ENCODE data around the gene SCMH1.

The SCMH1 gene

DNA sequence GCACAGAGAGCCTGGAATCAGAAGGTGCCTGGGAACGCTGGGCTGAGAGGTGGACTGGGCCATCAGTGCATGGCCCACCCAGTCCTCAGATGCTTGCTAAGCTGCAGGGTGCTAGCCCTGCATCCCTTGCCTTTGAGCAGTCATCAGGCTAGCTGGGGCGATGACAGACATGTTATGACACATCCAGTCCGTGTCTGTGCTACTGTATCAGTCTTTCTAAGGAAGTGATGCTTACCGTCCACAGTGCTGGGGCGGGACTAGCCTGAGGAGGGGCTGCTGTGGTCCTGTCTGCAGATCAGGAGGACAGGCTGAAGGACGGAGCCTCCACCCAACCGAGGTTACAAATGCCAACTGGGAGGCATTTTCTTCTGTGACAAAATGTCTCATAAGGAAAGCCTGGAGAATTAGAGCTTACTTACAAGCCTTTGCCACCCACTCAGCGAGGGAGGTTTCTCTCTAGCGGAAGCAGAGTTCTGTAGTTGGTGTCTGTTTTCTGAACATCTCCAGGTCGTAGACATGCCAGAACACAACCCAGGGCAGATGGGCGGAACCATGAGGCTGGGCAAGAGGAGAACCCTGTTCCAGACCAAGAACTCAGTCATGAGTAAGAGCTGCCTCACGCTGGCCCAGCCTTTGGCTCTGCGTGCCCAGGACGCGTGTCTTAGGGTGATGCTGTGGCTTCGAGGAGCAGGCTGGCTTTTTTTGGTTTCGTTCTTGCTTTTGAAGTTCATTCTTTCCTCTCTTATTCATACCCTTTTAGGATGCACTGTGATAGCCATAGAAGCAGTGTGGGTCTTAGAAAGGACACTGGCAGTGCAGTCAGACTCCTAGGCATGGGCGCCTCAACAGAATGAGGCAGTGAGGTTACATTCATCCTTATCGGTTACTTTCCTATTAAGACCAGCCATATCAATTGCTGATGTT lies 234.9 kb downstream of the SCMH1 start:
- Histone ChIP-seq H4K20me1 (ENCODE audit: low read depth, low read length) (no peaks in the 10 kb centered on the region), H3K9ac (ENCODE audit: low read length) (no peak overlapping the region), H3K4me3 (ENCODE audit: insufficient read depth, low read length, poor library complexity, severe bottlenecking) (no peak overlapping the region), H3K27me3 (ENCODE audit: low read length) (no peaks in the 10 kb centered on the region), H3K4me2 (ENCODE audit: low read depth, low read length, poor library complexity, severe bottlenecking) (no peak overlapping the region), H3K9me2 (replicated peaks; ENCODE audit: insufficient read depth, low read length) (no peaks in the 10 kb centered on the region), H3F3A (ENCODE audit: insufficient read depth) (peaks cover 12% of the 10 kb centered on the region; the same call in 1 of the 2 replicates), H3K79me2 (ENCODE audit: insufficient read depth, low read length) (peaks cover 6% of the 10 kb centered on the region; the same call in 1 of the 2 replicates), H3K36me3 (ENCODE audit: low read length) (peaks cover 57% of the 10 kb centered on the region), H3K27ac (ENCODE audit: low read depth, low read length) (no peak overlapping the region), H3K9me3 (ENCODE audit: insufficient read depth, low read length) (no peaks in the 10 kb centered on the region), H2AFZ (ENCODE audit: low read depth, low read length, severe bottlenecking) (no peak overlapping the region)
- TF ChIP-seq, protein P1, sequence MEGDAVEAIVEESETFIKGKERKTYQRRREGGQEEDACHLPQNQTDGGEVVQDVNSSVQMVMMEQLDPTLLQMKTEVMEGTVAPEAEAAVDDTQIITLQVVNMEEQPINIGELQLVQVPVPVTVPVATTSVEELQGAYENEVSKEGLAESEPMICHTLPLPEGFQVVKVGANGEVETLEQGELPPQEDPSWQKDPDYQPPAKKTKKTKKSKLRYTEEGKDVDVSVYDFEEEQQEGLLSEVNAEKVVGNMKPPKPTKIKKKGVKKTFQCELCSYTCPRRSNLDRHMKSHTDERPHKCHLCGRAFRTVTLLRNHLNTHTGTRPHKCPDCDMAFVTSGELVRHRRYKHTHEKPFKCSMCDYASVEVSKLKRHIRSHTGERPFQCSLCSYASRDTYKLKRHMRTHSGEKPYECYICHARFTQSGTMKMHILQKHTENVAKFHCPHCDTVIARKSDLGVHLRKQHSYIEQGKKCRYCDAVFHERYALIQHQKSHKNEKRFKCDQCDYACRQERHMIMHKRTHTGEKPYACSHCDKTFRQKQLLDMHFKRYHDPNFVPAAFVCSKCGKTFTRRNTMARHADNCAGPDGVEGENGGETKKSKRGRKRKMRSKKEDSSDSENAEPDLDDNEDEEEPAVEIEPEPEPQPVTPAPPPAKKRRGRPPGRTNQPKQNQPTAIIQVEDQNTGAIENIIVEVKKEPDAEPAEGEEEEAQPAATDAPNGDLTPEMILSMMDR (IDR thresholded peaks at IDR 0.05; ENCODE audit: insufficient read depth, low read length, poor library complexity, severe bottlenecking), result no peak
- TF ChIP-seq EZH2phosphoT487 (conservative IDR thresholded peaks at IDR 0.05; ENCODE audit: low read length), result no peak

- Histone ChIP-seq H3K27ac (ENCODE audit: low read depth, low read length) (no peak overlapping the region), H3K36me3 (ENCODE audit: low read length) (peaks cover 53% of the 10 kb centered on the region), H3K27me3 (ENCODE audit: low read length) (no peaks in the 10 kb centered on the region), H2AFZ (ENCODE audit: low read depth, low read length, severe bottlenecking) (no peak overlapping the region), H3K4me3 (ENCODE audit: insufficient read depth, low read length, poor library complexity, severe bottlenecking) (no peak overlapping the region), H3K9me2 (replicated peaks; ENCODE audit: insufficient read depth, low read length) (no peaks in the 10 kb centered on the region), H3K9ac (ENCODE audit: low read length) (no peak overlapping the region), H3K4me2 (ENCODE audit: low read depth, low read length, poor library complexity, severe bottlenecking) (no peak overlapping the region), H3K79me2 (ENCODE audit: insufficient read depth, low read length) (peaks cover 6% of the 10 kb centered on the region; the same call in 1 of the 2 replicates), H3K9me3 (ENCODE audit: insufficient read depth, low read length) (no peaks in the 10 kb centered on the region), H4K20me1 (ENCODE audit: low read depth, low read length) (no peaks in the 10 kb centered on the region; the same call in 1 of the 2 replicates), H3F3A (ENCODE audit: insufficient read depth) (peaks cover 17% of the 10 kb centered on the region)
- TF ChIP-seq EZH2phosphoT487 (conservative IDR thresholded peaks at IDR 0.05; ENCODE audit: low read length), result no peak
- TF ChIP-seq, protein P1 (IDR thresholded peaks at IDR 0.05; ENCODE audit: insufficient read depth, low read length, poor library complexity, severe bottlenecking), result no peak
These were observed 236.2 kb downstream of the SCMH1 start for GRCh38 chr1:41005876-41006275.

- no peaks in the 10 kb centered on the region for H3K27me3 ChIP-seq (ENCODE audit: low read length)
- TF ChIP-seq, protein P1 (IDR thresholded peaks at IDR 0.05; ENCODE audit: insufficient read depth, low read length, poor library complexity, severe bottlenecking), result peak; percentile 55
- no peak for TF ChIP-seq EZH2phosphoT487 (conservative IDR thresholded peaks at IDR 0.05; ENCODE audit: low read length)
- no peak overlapping the region for H3K9ac ChIP-seq (ENCODE audit: low read length)
- H3K27ac ChIP-seq (ENCODE audit: low read depth, low read length), result peak overlapping the region; percentile 18; the same call in 1 of the 2 replicates
- H3K4me2 ChIP-seq (ENCODE audit: low read depth, low read length, poor library complexity, severe bottlenecking), result no peak overlapping the region
- no peaks in the 10 kb centered on the region; the same call in 1 of the 2 replicates for H4K20me1 ChIP-seq (ENCODE audit: low read depth, low read length)
- H3K9me2 ChIP-seq (replicated peaks; ENCODE audit: insufficient read depth, low read length), result no peaks in the 10 kb centered on the region
- H3K9me3 ChIP-seq (ENCODE audit: insufficient read depth, low read length), result no peaks in the 10 kb centered on the region
- H3K79me2 ChIP-seq (ENCODE audit: insufficient read depth, low read length), result peaks cover 6% of the 10 kb centered on the region; the same call in 1 of the 2 replicates
- no peak overlapping the region for H3K4me3 ChIP-seq (ENCODE audit: insufficient read depth, low read length, poor library complexity, severe bottlenecking)
- peaks cover 22% of the 10 kb centered on the region for H3F3A ChIP-seq (ENCODE audit: insufficient read depth)
- no peak overlapping the region for H2AFZ ChIP-seq (ENCODE audit: low read depth, low read length, severe bottlenecking)
- H3K36me3 ChIP-seq (ENCODE audit: low read length), result peaks cover 47% of the 10 kb centered on the region
These were observed 238.4 kb downstream of the SCMH1 start for GRCh38 chr1:41003640-41004220.
